SKM-1 (cell line): ENCODE data around the gene TSHZ3.

Experiments used
- DNase-seq: peaks from one replicate; lab custom pipeline; 2025; ENCODE audit not compliant: unreplicated experiment; lab: John Stamatoyannopoulos, UW

The TSHZ3 gene

DNA sequence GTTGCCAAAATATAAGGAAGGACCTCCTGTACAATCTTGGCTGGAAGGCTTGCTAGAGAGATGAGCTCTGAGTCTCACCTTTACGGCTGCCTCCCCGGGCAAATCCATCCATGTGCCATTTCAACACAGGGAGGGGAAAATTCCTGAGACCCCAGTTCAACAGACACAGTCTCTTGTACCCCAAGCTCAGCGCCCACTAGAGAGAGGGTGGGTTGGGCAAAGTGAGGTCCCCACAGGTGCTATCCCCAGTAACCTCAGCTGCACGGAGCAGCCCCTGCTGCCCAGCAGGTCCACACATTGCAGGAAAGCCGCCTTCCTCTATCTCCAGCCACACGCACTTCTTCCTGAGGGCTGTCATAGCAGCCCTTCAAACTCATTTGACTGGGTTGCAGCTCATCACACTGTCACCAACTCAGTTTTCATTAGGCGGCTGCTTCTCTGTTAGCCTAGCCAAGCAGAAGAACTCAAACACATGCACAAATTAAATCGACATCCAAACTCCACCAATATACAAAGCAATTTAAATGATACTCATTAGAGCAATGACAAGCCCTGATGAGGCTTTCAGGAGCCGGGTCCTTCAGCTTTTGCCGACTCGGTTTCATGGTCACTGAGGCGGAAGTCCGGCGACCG is 80.4 kb downstream of the TSHZ3 start:
- DNase-seq: no peak

- no peak for DNase-seq
These were observed 82.5 kb downstream of the TSHZ3 start for GRCh38 chr19:31266731-31267130.

DNA sequence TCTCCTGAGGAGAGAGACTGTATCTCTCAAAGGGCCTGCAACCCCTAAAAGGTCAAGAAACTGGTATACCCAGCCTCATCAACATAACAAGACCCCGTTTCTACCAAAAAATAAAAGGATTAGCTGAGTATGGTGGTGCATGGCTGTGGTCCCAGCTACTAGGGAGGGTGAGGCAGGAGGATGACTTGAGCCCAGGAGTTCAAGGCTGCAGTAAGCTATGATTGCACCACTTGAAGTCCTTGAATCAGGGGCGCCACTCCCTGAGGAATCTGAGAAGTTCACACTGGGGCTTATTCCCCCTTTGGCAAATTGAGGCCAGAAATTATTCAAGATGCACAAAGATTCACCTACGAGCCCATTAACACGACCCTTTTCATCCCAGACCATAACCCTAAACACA is 83.0 kb downstream of the TSHZ3 start:
- DNase-seq: no peak

DNA sequence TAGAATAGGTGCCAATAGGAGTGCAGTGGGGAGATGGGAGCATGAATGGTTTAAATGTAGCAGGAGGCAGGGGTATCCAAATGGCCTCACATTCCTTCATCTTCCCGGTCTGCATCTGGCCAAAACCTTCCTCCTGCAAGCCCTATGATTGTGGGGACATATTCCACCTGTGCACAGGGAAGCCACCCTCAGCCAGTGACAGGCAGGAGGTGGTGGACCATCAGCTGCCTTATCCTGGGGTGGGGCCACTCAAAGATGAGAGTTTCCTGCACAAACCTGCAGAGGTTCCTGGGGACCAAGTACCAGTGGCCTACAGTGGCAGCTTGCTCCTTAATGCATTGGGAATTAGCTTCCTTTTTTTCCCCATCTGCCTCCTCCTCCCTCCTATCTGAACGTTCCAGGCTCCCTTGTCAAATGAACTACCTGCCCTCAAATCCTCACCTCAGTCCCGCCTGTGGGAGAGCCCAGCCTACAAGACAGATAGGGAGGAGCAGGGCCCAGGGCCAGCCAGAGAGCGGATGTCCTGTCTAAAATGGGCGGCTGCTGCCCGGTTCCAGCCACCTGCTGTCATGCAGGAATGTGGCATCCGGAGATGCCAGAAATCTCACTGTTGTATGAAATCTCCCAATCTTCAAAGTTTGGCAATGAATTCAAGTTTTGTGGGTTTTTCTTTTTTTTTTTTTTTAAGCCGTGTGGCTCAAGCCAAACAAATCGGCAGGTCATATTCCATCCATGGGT is 85.0 kb downstream of the TSHZ3 start:
- no peak for DNase-seq

GRCh38 chr19:31263328-31263727 is 85.9 kb downstream of the TSHZ3 start:
- no peak for DNase-seq

DNA sequence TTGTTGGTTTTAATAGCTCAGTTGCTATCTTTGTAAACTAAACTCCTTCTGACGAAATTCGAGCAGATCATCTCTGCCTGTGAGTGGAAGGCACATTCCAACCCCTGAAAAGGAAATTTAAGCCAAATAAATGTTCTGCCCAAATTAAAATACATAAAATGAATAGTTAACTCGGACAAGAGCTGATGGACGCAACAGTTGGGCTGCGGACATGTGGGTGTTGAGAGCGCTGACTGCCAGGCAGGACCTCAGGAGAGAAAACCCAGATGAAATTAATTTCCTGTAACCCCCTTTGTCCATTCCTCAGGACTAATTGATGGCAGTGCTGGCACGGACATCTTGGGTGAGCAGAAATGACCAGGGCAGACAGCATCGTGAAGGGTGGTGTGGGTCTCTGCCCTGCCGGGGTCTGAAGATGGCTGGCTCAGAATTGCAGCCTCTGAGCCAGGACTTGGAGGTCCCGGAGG is 86.5 kb downstream of the TSHZ3 start:
- no peak for DNase-seq

DNA sequence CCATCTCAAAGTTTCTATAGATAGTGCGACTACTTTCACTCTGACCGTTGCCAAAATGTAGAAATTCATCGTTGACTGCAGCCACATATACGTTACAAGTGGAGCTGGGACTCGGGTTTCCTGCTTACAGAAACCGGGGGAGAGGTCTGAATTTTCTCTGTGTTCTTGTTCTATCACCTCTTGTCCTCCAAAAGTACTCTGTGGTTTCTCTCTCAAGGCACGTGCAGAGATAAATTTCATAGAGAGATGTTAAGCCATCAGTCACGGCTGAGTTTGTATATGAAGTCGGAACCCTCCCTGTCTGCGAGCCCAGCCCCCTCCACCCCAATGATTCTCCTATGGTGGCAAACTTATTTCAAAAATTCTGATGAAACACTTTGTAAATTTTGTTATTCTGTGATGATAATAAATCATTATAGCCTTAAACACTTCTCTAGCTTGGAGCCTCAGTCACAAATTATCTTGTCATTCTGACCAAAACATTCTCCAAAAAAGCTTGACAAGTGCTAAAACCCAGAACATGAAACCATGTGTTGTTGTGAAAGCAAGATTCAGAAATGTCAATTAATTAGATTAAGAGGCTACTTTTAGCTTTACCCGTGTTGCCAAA is 87.5 kb downstream of the TSHZ3 start:
- no peak for DNase-seq

- no peak for DNase-seq
These were observed 88.1 kb downstream of the TSHZ3 start for GRCh38 chr19:31261019-31261602.

- no peak for DNase-seq
These were observed 88.9 kb downstream of the TSHZ3 start for GRCh38 chr19:31260171-31260933.

DNA sequence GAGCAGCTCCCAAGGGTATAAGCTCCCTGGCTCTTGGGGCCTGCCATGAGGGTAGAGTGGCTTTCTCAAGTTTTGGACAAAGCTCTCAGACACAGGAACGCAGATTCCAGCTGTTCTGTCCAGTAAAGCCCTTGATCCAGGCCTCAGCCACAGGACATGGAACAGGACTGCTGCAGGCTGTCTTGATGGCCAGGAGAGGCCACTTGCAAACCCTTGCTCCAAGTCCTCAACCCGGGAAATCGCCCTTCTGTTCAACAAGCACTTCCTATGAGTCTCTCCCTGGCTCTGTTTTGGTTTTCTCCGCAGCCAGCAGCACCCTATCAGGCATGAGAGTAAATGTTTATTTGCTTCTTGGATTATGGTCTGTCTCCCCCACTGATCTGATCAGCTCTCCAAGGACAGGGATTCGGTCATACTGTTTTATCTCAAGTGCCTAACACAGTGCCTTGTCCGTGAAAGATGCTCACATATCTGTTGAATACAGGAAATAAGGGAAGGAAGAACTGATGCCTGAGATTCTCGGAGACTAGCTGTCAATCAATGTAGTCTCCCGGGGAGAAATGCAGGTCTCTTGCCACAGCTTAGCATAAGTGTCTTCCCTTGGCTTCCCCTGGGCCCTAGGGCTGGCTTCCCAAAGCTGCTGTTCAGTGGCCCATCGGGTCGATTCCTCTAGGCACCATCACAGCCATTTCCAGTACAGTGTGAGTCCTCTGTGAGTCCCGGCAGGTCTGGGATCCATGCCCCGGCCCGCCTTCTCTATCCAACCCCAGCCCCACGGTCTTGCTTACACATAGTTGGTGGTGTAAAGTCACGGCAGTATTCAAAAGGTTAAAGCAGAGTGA is 90.8 kb downstream of the TSHZ3 start:
- DNase-seq: no peak

GRCh38 chr19:31257426-31258130 is 91.7 kb downstream of the TSHZ3 start:
- DNase-seq: no peak

DNA sequence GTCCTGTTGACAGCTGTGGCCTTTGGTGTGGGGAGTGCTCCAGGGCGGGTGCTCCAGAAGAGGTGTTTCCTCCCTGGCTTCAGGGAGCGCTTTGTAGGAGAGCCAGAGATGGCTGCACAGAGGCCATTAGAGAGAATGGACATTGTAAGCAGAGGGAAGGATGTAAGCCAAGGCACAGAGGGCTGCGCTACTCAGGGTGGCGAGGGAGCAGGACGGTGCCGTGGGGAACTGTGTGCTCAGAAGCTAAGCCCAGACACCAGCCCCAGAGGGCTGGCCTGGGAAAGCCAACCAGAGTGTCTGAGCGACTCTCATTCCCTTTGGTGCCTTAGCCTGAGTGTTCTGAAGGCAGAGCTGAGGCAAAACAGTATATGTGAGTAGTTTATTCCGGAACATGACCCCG is 92.2 kb downstream of the TSHZ3 start:
- no peak for DNase-seq

- DNase-seq: no peak
These were observed 92.7 kb downstream of the TSHZ3 start for GRCh38 chr19:31256593-31256960.

DNA sequence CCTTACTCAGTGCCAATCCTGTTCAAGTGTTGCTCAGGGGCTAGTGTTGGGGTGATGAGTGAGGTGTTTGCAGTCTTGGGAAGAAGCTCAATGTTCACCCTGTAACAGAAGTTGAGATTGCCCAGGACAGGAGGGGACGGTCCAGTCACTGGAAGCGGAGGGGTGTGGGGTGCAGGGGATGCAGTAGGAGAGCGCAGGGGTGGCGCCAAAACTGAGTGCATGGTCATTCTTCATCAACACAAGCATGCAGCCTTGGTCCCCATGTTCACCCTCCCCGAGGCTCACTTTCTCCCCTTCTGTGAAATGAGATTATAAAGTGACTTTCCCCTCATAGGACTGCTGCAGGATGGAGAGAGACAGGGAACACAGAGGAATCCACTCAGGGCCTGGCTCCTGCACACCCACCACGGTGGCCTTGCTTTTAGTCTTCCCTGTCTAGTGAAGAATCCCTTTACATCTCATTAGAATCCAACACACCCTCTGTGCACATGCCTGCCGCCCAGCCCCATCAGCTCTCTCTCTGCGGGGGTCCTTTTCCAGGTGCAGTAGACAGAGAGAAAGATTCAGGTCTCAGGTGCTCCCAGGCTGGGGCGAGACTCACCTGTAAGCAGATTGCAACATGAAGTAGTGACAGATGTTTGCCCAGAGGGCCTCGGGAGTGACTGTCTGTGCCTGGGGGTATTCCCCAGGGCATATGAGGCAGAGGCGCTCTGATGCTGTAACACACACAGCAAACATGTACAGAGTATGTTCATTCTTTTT is 93.2 kb downstream of the TSHZ3 start:
- DNase-seq: no peak

- DNase-seq: no peak
These were observed 93.9 kb downstream of the TSHZ3 start for GRCh38 chr19:31255174-31255799.

- DNase-seq: no peak
These were observed 94.6 kb downstream of the TSHZ3 start for GRCh38 chr19:31254611-31255010.

- DNase-seq: no peak
These were observed 95.1 kb downstream of the TSHZ3 start for GRCh38 chr19:31254180-31254551.

GRCh38 chr19:31253526-31254179 is 95.6 kb downstream of the TSHZ3 start:
- no peak for DNase-seq
